GM18508 (cell line): Measurements from ENCODE around the gene RNPEP.
"Not testable (repeated sequence)": the region's sequence is repeated elsewhere in the genome, so short reads cannot be mapped to it uniquely, and the experiment has no call there.

ENCODE experiments used
- ATAC-seq: cut with Tn5 transposase; IDR thresholded peaks from one replicate; pipeline ENCODE4 v1.9.1; 2021; ENCODE audit warnings: moderate number of reproducible peaks; ENCODE audit not compliant: insufficient read depth, unreplicated experiment

The RNPEP gene, protein sequence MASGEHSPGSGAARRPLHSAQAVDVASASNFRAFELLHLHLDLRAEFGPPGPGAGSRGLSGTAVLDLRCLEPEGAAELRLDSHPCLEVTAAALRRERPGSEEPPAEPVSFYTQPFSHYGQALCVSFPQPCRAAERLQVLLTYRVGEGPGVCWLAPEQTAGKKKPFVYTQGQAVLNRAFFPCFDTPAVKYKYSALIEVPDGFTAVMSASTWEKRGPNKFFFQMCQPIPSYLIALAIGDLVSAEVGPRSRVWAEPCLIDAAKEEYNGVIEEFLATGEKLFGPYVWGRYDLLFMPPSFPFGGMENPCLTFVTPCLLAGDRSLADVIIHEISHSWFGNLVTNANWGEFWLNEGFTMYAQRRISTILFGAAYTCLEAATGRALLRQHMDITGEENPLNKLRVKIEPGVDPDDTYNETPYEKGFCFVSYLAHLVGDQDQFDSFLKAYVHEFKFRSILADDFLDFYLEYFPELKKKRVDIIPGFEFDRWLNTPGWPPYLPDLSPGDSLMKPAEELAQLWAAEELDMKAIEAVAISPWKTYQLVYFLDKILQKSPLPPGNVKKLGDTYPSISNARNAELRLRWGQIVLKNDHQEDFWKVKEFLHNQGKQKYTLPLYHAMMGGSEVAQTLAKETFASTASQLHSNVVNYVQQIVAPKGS

DNA sequence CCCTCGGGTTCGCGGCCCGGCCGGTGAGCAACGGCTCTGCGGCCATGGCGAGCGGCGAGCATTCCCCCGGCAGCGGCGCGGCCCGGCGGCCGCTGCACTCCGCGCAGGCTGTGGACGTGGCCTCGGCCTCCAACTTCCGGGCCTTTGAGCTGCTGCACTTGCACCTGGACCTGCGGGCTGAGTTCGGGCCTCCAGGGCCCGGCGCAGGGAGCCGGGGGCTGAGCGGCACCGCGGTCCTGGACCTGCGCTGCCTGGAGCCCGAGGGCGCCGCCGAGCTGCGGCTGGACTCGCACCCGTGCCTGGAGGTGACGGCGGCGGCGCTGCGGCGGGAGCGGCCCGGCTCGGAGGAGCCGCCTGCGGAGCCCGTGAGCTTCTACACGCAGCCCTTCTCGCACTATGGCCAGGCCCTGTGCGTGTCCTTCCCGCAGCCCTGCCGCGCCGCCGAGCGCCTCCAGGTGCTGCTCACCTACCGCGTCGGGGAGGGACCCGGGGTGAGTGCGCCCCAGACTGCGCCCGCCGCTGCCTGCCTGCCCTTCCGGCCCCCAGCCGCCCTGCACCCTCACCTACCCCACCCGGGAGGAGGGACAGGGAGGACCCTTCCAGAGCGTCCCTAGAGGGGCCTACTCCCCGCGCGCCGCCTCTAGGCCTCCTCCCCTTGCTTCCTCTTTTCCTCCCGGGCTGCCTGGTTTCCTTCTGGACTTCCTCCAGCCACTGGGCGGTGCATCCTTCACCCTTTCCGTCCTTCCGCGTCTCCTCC is at the start of gene RNPEP:
TSS of gene RNPEP (plus strand) at position 26 of the 757 bp plus-strand sequence. CDS start at position 45, 19 bp downstream.
- no peak for ATAC-seq

DNA sequence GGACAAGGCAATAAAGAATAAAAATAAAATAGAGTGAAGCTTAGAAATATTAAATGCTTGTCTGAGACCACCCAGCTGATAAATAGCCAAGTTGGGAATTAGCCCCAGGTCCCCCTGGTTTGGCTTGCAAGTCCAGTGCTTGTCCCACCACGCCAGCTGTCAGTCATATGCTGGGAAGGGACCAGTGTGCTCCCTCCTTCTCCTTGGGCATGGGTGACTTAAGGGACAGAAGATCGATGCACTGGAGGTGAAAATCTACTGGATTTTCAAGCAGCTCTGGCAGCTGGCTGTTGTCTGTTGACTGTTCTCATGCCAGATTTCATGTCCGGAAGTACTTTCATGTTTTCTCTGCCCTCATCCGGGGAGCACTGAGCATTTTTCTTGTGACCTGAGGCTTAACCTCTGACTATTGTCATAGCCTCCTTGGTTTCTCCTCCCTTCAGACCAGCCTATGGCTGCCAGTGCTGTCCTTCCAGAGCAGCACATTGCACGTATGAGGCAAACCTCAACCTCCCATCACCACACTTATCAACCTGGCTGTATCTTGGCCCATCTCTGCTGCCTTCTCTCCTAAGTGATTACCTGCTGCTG is 48.5 kb upstream of the RNPEP start:
- ATAC-seq: no peak

DNA sequence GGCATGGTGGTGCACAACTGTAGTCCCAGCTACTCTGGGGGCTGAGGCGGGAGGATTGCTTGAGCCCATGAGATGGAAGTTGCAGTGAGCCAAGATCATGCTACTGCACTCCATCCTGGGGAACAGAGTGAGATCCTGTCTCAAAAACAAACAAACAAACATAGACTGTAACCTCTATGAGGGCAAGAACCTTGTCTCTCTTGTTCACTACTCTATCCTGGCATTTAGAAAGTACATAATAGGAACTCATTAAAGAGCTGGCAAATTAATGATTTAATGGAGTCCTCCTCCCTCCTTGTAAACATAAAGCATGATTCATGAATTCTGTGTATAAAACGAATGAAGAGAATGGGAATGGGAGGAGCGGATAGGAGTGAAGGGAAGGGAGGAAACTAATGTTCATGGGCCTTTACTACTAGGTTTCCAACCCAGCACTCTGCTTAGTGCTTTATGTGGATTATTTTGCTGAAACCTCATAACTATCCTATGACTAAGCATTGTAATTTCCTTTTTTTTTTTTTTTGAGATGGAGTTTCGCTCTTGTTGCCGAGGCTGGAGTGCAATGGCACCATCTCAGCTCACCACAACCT is 44.7 kb upstream of the RNPEP start:
- ATAC-seq: no peak

DNA sequence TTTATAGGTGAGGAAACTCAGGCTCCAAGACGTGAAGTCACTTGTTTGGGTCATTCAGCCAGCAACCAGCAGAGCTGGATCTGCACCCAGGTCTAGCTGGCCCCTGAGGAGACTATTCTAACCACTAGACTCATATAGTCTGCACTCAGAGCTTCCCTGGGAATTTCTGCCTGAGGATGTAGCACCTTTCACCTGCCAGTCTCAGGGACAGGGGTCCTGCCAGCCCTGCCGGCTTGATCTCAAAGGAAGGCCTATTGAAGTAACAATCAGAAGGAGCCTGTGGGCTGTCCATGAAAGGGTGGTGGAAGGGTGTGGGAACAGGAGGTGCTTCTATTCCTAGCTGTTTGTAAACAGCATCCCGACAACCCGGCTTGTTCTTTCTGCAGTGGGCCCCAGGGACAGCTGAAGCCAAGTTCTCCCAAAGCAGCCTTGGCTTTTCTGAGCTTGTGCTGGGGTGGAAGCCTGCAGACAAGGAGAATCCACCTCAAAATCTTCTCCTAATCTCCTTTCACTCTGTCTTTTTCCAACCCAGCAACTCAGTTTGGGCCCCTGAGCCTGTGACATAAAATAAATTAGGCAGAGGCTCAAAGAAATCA is 43.9 kb upstream of the RNPEP start:
- ATAC-seq: no peak

GRCh38 chr1:201939148-201939547 is 43.3 kb upstream of the RNPEP start:
- no peak for ATAC-seq

GRCh38 chr1:201939574-201939973 is 42.9 kb upstream of the RNPEP start:
- ATAC-seq: no peak

DNA sequence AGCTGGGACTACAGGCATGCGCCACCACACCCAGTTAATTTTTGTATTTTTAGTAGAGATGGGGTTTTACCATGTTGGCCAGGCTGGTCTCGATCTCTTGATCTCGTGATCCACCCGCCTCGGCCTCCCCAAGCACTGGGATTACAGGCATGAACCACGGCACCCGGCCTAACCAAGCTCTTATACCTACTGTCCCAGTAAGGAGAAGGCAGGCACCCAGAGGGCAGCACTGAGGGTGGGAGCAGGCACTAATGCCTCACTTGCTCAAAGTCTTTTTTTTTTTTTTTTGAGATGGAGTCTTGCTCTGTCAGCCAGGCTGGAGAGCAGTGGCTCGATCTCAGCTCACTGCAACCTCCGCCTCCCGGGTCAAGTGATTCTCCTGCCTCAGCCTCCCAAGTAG is 42.1 kb upstream of the RNPEP start:
- not testable (repeated sequence) for ATAC-seq

DNA sequence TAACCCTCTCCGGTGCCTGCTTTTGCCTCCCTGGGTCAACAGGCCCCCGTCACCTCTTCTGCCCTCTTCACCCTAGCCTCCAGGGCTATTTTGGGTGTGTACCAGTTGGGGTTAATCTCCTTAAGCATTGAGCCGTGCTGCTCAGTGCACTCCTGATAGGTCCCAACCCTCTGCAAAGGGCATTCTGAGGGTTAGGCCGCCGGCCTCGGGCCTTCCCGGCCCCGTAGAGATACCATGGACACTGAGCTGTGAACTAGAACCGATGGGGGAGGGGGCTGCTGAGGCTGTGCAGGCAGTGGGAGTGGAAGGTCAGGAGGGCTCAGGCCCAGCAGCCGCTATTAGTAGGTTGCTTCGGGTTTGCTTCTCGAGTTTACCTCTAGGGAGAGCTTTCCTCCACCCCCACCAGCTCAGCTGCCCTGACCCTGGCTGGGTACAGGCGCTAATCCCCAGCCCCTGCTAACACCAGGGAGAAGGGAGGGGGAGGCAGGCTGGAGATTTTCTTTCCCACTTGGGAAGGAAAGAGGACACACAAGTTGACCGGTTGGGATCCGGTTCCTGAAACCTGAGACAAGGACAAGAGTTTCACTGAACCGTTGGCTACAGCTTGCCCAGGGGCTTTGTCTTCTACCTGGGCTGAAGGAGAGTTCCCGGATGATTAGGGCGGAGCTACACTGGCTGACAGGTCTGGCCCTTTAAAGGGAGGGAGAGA is 40.9 kb upstream of the RNPEP start:
- no peak for ATAC-seq

DNA sequence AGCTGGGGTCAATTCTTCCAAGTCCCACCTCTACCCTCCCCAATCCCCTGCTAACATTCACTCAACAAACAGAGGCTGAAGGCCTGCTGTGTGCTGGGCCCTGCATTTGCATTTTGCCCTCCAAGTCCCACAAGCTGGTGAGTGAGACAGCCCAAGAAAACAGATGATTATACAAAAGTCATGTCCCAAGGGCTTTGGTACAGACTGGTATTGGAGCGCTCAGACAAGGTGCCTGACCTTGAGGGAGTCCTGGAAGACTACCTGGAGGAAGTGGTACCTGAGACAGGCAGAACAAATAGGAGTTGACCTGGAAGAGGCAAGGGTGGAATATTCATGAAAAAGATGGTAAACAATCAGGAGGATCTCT is 40.3 kb upstream of the RNPEP start:
- ATAC-seq: no peak

DNA sequence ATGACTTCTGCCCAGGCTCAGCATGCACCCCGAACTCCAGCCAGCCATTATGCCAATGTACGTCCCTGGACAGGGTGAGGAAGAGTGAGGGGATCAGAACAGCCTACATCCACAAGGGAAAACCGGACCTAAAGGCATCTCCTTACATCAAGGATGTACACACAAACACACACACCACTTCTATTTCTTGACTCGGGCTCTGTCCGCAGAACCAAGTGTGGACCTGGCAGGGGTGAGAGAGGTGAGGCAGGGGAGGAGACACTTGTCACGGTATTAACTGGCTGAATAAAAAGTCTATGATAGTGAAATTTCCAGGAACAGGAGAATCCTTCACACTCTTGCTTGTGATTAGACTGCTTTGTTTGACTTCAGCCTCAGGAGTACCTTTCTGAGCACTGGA is 38.4 kb upstream of the RNPEP start:
- no peak for ATAC-seq

DNA sequence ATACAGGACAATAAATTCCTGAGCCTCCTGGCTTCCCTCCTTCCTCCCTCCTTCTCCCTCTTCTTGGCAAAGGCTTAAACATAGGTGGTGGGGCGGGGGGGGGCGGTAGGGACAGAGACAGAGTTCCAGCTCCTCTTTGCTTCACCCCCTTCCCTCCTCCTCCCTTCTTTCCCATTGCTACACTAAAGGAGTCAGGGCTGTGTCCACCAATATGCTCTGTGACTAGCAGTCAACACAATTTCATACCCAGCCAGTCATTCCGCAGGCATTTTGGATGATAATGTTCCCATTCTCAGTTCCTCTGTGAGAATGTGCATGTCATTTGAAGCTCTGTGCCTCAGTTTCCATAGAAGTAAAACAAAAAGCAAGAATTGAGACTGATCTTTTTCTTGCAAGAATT is 37.8 kb upstream of the RNPEP start:
- no peak for ATAC-seq

- ATAC-seq: no peak
Measured at GRCh38 chr1:201945157-201945556, 37.3 kb upstream of the RNPEP start.

DNA sequence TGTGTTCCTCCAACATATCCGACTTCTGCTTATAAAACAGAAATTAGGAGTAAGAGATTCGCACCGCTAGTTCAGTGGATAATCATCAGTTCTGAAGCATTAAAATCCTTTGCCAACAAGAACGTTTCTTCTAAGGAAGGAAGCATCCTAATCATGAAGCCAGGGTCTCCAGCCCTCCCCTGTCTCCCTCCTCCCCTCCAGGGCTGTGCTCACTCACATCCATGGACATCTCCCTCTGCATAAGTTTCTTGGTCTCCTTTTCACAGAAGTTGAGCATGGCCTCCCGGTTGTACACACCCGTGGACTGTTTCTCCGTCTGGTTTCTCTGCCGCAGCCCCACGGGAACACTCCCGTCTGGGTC is 36.6 kb upstream of the RNPEP start:
- no peak for ATAC-seq

DNA sequence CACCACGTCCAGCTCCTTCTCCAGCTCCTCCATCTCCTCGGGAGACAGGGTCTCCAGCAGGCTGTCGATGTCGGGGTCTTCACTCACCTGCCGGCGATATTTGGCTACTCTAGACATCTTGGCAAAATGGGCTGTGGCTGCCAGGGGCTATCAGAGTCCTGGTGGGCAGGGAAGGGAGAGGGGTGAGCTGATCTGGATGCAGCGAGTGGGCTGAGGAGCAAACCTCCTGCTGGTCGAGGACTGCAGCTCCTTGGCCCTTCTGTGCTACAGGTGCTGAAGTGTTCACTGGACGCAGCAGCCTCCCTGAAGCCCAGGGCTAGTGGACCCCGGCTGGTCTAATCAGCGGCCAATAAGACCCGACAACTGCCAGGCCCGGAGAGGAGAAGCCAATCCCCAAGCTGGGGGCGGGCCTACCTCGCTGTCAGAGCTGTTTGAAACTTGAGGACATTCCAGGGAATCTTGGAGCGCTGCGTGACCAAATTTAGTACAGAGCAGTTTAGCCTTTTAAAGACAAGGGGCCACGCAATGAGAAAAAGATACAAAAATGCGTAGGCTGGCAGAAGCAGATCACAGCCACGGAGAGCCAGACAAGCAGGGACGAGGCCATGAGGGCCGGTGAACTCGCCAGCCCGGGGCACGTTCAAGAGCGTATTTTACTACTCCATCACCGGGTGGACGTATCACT is 36.1 kb upstream of the RNPEP start, which contains the start of gene LMOD1:
TSS of gene LMOD1 (minus strand) at position 325 of the 685 bp plus-strand sequence. CDS start at position 117, 208 bp downstream.
- no peak for ATAC-seq

DNA sequence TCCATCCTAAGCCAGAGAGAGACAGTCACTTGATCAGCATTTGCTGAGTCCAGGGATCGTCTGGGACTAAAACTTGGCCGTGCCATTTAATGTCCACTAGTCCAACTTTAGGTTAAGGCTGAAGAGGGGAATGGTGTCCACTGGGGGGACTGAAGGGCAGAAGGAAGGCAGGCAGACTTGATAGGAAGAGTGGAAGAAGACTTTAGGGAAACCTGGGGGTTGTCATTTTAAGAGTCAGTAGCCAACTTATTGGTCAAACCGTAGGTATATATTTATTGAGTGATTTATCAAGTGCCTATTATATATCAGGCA is 34.8 kb upstream of the RNPEP start:
- no peak for ATAC-seq

GRCh38 chr1:201949491-201949890 is 33.0 kb upstream of the RNPEP start:
- no peak for ATAC-seq

- no peak for ATAC-seq
Measured at GRCh38 chr1:201954263-201955008, 28.0 kb upstream of the RNPEP start.

GRCh38 chr1:201955009-201955728 is 27.3 kb upstream of the RNPEP start, which contains the start of gene TIMM17A:
TSS of gene TIMM17A (plus strand) at chr1:201955503. CDS start at chr1:201955527, 24 bp downstream.
- peak; percentile 90 for ATAC-seq
